DND-41 (cell line): ENCODE measurements around the gene S100A4.

Experiments
- EZH2 ChIP-seq: IDR thresholded peaks from 3 replicates; pipeline ENCODE4 v1.6.1; 2012; ENCODE audit warnings: borderline replicate concordance, low read depth, mild to moderate bottlenecking, moderate library complexity, low read length, inconsistent platforms; ENCODE audit not compliant: severe bottlenecking
- TF ChIP-seq, protein P1 (sequence below): IDR thresholded peaks from 2 replicates; pipeline ENCODE4 v1.5.1; 2012; ENCODE audit warnings: borderline replicate concordance, low read length, moderate library complexity, mild to moderate bottlenecking; ENCODE audit not compliant: poor library complexity, severe bottlenecking; ENCODE audit errors: extremely low read depth

GRCh38 chr1:153569465-153569864 lies 23.9 kb upstream of the S100A4 start:
- TF ChIP-seq, protein P1, sequence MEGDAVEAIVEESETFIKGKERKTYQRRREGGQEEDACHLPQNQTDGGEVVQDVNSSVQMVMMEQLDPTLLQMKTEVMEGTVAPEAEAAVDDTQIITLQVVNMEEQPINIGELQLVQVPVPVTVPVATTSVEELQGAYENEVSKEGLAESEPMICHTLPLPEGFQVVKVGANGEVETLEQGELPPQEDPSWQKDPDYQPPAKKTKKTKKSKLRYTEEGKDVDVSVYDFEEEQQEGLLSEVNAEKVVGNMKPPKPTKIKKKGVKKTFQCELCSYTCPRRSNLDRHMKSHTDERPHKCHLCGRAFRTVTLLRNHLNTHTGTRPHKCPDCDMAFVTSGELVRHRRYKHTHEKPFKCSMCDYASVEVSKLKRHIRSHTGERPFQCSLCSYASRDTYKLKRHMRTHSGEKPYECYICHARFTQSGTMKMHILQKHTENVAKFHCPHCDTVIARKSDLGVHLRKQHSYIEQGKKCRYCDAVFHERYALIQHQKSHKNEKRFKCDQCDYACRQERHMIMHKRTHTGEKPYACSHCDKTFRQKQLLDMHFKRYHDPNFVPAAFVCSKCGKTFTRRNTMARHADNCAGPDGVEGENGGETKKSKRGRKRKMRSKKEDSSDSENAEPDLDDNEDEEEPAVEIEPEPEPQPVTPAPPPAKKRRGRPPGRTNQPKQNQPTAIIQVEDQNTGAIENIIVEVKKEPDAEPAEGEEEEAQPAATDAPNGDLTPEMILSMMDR: no peak
- TF ChIP-seq EZH2: no peak
